GM20000 (cell line): Measurements from ENCODE around the gene WNT3A.
A peak's percentile ranks its signal among the peaks of the same experiment; 100 is the strongest.

Source experiments
- DNase-seq: peaks from one replicate; pipeline ENCODE4 v3.0.0; 2012; ENCODE audit warnings: low spot score
- CTCF ChIP-seq: IDR thresholded peaks from 2 replicates; pipeline ENCODE4 v1.5.1; 2012; ENCODE audit warnings: mild to moderate bottlenecking, control low read depth; ENCODE audit errors: extremely low read depth, missing control alignments

The WNT3A gene

GRCh38 chr1:228099331-228099732 lies 92.5 kb downstream of the WNT3A start:
- peak; percentile 2 for DNase-seq
- TF ChIP-seq CTCF = no peak

- no peak for TF ChIP-seq CTCF
- DNase-seq = peak; percentile 10
Observed at GRCh38 chr1:228100822-228101613, 94.2 kb downstream of the WNT3A start.

- no peak for TF ChIP-seq CTCF
- DNase-seq = no peak
Observed at GRCh38 chr1:228101614-228101993, 94.8 kb downstream of the WNT3A start.

- TF ChIP-seq CTCF = peak; percentile 24
- peak; percentile 84 for DNase-seq
Observed at GRCh38 chr1:228101994-228102790, 95.4 kb downstream of the WNT3A start.

GRCh38 chr1:228102791-228103620 lies 96.2 kb downstream of the WNT3A start, which contains the start of gene C1orf35:
Gene C1orf35, minus strand, starts transcription at chr1:228103325. Its CDS starts 98 bp downstream, at chr1:228103227.
- peak; percentile 98 for DNase-seq
- TF ChIP-seq CTCF = no peak

GRCh38 chr1:228104526-228105269 lies 97.9 kb downstream of the WNT3A start:
- peak; percentile 2 for DNase-seq
- TF ChIP-seq CTCF = no peak
